GM12874 (cell line): ENCODE measurements around the gene CEP152.

Experiments
- CTCF ChIP-seq: IDR thresholded peaks from 2 replicates; pipeline ENCODE4 v1.5.1; 2011; ENCODE audit warnings: low read depth, mild to moderate bottlenecking, control low read depth, low read length, moderate library complexity; ENCODE audit not compliant: insufficient read depth

Gene CEP152

GRCh38 chr15:48781481-48782081 is 29.3 kb downstream of the CEP152 start:
- TF ChIP-seq CTCF: no peak

- TF ChIP-seq CTCF: no peak
Measured at GRCh38 chr15:48781017-48781416, 29.9 kb downstream of the CEP152 start.

- TF ChIP-seq CTCF: no peak
Measured at GRCh38 chr15:48778331-48778730, 32.5 kb downstream of the CEP152 start.

GRCh38 chr15:48777645-48778330 is 33.1 kb downstream of the CEP152 start:
- TF ChIP-seq CTCF: no peak

- no peak for TF ChIP-seq CTCF
Measured at GRCh38 chr15:48775546-48775945, 35.3 kb downstream of the CEP152 start.

GRCh38 chr15:48774484-48774883 is 36.4 kb downstream of the CEP152 start:
- TF ChIP-seq CTCF: no peak

- no peak for TF ChIP-seq CTCF
Measured at GRCh38 chr15:48766196-48766595, 44.7 kb downstream of the CEP152 start.
